Measurements from ENCODE around the gene STC2. TPM values are rescaled to one million over a fixed set of nuclear protein-coding genes. Genes with fewer than 3 reads are reported as not detected.
A peak's percentile ranks its signal among the peaks of the same experiment; 100 is the strongest.

STC2 gene
- total and polyA plus RNA-seq, 10 donors, result 0.80 to 71.6 (median 16.8) TPM

DNA sequence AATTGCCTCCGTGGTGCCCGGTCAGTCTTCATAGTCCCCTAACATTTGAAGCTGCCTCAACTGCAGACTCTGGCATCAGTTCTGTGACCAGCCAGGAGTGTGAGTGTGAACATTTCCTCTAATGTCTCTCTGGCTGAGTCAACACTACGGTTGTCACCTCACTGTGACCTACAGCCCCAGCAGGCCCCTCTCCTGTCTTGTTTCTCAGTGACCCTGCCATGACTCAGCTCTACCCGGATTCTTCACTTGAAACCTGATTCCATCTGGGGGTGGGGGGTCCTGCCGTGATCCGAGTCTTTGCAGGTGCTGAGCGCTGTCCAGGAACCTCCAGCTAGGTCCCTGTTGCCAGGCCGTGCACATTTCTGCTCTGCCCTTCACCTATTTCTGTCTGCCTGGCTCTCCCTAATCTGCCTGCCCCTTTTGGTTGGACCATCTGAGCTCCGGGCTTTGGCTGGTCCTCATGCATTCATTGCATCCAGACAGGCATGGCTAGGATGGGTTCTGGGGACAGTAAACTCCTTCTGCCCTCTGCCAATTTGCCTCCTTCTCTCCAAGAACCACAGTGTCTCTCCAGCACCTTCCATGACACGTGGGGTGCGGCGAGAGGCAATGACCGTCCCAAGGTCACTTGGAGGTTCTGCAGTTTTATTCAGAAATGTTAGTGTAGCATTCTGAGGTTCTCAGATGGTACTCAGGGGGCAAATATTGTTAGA lies 24.2 kb downstream of the STC2 start:
- 67 to 77% (median 69%) methylated on average over 12 to 13 of the region's 13 CpGs for WGBS, 5 donors
- H3K27ac ChIP-seq, result no peak overlapping the region
- H3K27me3 ChIP-seq (replicated peaks in 1 of 7), result peaks cover 0 to 55% (median 0%) of the 10 kb centered on the region in 7 donors
- H3K9me3 ChIP-seq, result peaks cover 0 to 15% (median 10%) of the 10 kb centered on the region in 8 donors
- H3K4me1 ChIP-seq, result peaks cover 0 to 6% (median 0%) of the 10 kb centered on the region in 6 donors
- no peak overlapping the region for H3K4me3 ChIP-seq
- no peak for TF ChIP-seq POLR2A (IDR thresholded peaks at IDR 0.05)
- no peak for TF ChIP-seq POLR2AphosphoS5 (IDR thresholded peaks at IDR 0.05)
- no peaks in the 10 kb centered on the region for H3K36me3 ChIP-seq
- DNase-seq, result no peak
- intact Hi-C loops (cut with DNase I; ENCODE audit: low total_unique reads), result no loop called here

DNA sequence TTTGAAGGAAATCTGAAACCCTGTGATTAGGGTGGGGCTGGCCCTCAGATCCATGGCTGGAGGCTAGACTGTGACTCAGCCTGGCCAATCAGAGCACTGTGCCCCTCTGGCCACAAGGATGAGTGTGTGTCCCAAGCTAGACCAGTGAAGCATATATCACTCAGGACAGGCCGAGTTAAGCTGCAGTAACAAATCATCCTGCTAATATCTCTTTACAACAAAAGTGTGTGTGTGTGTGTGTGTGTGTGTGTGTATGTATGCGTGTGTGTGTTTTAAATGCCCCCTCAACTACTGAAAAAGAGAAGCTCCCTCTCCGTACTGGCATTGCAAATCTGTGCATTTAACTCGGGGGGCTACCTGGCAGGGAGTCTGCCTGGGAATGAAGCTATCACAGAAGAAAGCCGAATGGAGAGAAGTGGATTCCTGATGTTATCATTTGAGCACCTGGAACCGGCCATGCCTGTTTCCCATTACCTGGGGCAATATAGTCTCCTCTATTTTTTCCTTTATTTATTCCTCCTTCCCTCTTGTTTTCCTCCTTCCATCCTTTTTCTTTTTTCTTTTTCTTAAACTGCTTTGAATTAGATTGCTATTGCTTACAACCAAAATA lies 25.6 kb downstream of the STC2 start:
- H3K4me3 ChIP-seq, result no peak overlapping the region
- no peak for DNase-seq
- peaks cover 0 to 7% (median 5%) of the 10 kb centered on the region in 8 donors for H3K9me3 ChIP-seq
- no peaks in the 10 kb centered on the region for H3K36me3 ChIP-seq
- no peak for TF ChIP-seq POLR2A (IDR thresholded peaks at IDR 0.05)
- TF ChIP-seq, protein P1, sequence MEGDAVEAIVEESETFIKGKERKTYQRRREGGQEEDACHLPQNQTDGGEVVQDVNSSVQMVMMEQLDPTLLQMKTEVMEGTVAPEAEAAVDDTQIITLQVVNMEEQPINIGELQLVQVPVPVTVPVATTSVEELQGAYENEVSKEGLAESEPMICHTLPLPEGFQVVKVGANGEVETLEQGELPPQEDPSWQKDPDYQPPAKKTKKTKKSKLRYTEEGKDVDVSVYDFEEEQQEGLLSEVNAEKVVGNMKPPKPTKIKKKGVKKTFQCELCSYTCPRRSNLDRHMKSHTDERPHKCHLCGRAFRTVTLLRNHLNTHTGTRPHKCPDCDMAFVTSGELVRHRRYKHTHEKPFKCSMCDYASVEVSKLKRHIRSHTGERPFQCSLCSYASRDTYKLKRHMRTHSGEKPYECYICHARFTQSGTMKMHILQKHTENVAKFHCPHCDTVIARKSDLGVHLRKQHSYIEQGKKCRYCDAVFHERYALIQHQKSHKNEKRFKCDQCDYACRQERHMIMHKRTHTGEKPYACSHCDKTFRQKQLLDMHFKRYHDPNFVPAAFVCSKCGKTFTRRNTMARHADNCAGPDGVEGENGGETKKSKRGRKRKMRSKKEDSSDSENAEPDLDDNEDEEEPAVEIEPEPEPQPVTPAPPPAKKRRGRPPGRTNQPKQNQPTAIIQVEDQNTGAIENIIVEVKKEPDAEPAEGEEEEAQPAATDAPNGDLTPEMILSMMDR (IDR thresholded peaks at IDR 0.05 in 8 of 11, conservative IDR thresholded peaks at IDR 0.05 in 3 of 11), result no peak
- no peak for TF ChIP-seq POLR2AphosphoS5 (IDR thresholded peaks at IDR 0.05)
- intact Hi-C loops (cut with DNase I; ENCODE audit: low total_unique reads), result no loop called here
- peaks cover 0 to 6% (median 0%) of the 10 kb centered on the region in 6 donors for H3K4me1 ChIP-seq
- H3K27me3 ChIP-seq (replicated peaks in 1 of 7), result peaks cover 0 to 52% (median 0%) of the 10 kb centered on the region in 7 donors
- WGBS, 5 donors, result 54 to 73% (median 68%) methylated on average over 6 of the region's 6 CpGs
- peak overlapping the region in 6 of 8 donors; percentile 51 to 73 (median 62) for H3K27ac ChIP-seq

DNA sequence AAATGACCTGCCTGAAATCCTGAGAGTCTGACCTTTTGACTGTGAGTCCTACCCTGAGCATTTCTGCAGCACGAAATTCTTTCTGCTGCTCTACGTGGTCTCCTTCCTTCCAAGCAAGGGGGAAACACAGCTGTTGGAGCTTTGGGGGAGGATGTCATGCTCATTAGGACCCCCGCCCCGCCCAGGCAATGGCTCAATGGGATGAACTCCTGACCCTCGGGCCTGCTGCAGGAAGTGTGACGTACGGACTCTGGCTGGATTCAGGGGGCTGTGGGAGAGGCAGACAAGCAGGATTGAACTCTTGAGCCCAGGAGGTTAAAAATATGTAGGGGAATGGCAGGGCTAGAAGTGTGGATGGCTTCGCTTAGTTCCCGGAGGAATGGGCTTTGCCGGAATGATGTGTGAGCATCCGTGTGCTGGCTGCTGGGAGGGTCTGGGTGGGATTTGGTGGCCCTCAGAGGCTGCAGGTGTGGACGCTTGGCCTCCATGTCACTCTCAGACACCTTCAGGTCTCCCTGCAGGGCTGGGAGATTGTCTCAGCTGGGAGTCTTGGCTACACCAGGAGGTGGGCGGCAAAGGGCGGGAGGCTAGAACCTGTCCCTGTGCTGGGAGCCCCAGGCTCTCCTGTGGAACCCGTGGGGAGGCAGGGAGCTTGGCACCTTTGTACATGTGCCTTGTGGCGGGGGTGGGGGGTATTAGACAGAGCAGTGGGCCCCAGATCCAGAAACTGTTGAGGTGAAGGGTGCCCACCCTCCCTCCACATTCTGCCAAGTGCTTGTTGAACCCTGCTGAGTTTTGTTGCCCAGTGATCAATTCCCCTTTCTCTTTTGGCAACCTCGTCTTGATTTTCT lies 26.3 kb downstream of the STC2 start:
- intact Hi-C loops (cut with DNase I; ENCODE audit: low total_unique reads), result no loop called here
- no peak for DNase-seq
- TF ChIP-seq POLR2A (IDR thresholded peaks at IDR 0.05) (no peak), POLR2AphosphoS5 (IDR thresholded peaks at IDR 0.05) (peak in 2 of 3 donors; percentile 48 to 72)
- Histone ChIP-seq H3K9me3 (no peaks in the 10 kb centered on the region), H3K4me3 (no peak overlapping the region), H3K4me1 (peaks cover 0 to 6% (median 0%) of the 10 kb centered on the region in 6 donors), H3K36me3 (no peaks in the 10 kb centered on the region), H3K27ac (peak overlapping the region in 7 of 8 donors; percentile 47 to 73 (median 60)), H3K27me3 (replicated peaks in 1 of 7) (peaks cover 0 to 49% (median 0%) of the 10 kb centered on the region in 7 donors)
- 47 to 52% (median 49%) methylated on average over 15 to 17 of the region's 17 CpGs for WGBS, 5 donors

DNA sequence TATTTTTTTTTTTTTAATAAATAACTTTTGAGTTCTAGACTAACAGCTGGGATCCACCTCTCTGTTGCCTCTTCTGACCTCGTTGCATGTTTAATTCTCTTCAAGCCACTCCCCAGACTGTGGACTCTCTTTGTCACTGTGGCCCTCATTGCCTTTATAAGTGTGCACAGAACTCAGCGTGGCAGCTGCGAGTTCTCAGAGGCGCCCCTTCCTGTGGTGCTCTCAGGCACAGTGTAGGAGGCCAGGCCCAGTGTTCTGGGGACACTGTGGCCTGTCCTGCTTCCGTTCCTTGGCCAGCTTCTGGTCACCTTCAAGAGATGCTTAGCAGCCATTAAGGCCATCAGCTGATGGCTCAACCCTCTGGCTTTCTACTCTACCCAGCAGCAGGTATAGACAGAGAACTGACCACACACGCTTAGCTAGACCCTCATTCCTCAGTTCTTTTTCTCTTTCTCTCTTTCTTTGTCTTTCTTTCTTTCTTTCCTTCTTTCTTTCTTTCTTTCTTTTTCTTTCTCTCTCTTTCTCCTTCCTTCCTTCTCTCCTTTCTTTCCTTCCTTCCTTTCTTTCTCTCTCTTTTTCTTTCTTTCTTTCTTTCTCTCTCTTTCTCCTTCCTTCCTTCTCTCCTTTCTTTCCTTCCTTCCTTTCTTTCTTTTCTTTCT lies 27.7 kb downstream of the STC2 start:
- no peak for DNase-seq
- no peak overlapping the region for H3K4me3 ChIP-seq
- TF ChIP-seq POLR2A (IDR thresholded peaks at IDR 0.05) (no peak), POLR2AphosphoS5 (IDR thresholded peaks at IDR 0.05) (peak; percentile 42 to 83 (median 54))
- TF ChIP-seq, protein P1 (IDR thresholded peaks at IDR 0.05 in 8 of 11, conservative IDR thresholded peaks at IDR 0.05 in 3 of 11), result no peak
- H3K36me3 ChIP-seq, result no peaks in the 10 kb centered on the region
- H3K9me3 ChIP-seq, result no peaks in the 10 kb centered on the region
- peak overlapping the region in 6 of 8 donors; percentile 38 to 70 (median 59) for H3K27ac ChIP-seq
- WGBS, 5 donors, result 74 to 80% (median 76%) methylated on average over 6 of the region's 6 CpGs
- intact Hi-C loops (cut with DNase I; ENCODE audit: low total_unique reads), result no loop called here
- peaks cover 0 to 45% (median 0%) of the 10 kb centered on the region in 7 donors for H3K27me3 ChIP-seq (replicated peaks in 1 of 7)
- peaks cover 0 to 6% (median 0%) of the 10 kb centered on the region in 6 donors for H3K4me1 ChIP-seq
